GM19099 (cell line): ENCODE data around the gene ACRBP.

Source experiments
- POLR2A ChIP-seq: IDR thresholded peaks from 3 replicates; pipeline ENCODE4 v1.6.1; 2011; ENCODE audit warnings: low read depth; ENCODE audit not compliant: insufficient read length; ENCODE audit errors: extremely low read depth

Gene ACRBP

GRCh38 chr12:6613015-6613775 lies 34.0 kb downstream of the ACRBP start:
- no peak for TF ChIP-seq POLR2A

- TF ChIP-seq POLR2A, result no peak
Observed at GRCh38 chr12:6612652-6613014, 34.6 kb downstream of the ACRBP start.

- TF ChIP-seq POLR2A, result no peak
Observed at GRCh38 chr12:6612247-6612646, 35.0 kb downstream of the ACRBP start.

GRCh38 chr12:6608592-6609281 lies 38.5 kb downstream of the ACRBP start:
- no peak for TF ChIP-seq POLR2A

GRCh38 chr12:6607751-6608591 lies 39.3 kb downstream of the ACRBP start:
- no peak for TF ChIP-seq POLR2A

GRCh38 chr12:6606331-6607131 lies 40.7 kb downstream of the ACRBP start:
- peak; percentile 21 for TF ChIP-seq POLR2A

GRCh38 chr12:6605421-6606330 lies 41.6 kb downstream of the ACRBP start:
- TF ChIP-seq POLR2A, result no peak

- no peak for TF ChIP-seq POLR2A
Observed at GRCh38 chr12:6604259-6605029, 42.8 kb downstream of the ACRBP start.

- TF ChIP-seq POLR2A, result no peak
Observed at GRCh38 chr12:6603095-6603567, 44.1 kb downstream of the ACRBP start.

- TF ChIP-seq POLR2A, result no peak
Observed at GRCh38 chr12:6602526-6602925, 44.7 kb downstream of the ACRBP start.

- no peak for TF ChIP-seq POLR2A
Observed at GRCh38 chr12:6592087-6592486, 55.1 kb downstream of the ACRBP start.
